Skeletal muscle tissue (tissue), 4 donors: ENCODE data around the gene FGF10. TPM values are rescaled to one million over a fixed set of nuclear protein-coding genes. Genes with fewer than 3 reads are reported as not detected.

Experiments used
- H3K27ac ChIP-seq: one replicate; pipeline ENCODE4 v1.7.0; 2013; ENCODE audit warnings: mild to moderate bottlenecking, low read depth, low read length, inconsistent platforms
- H3K27me3 ChIP-seq, 3 donors: one replicate each; pipeline ENCODE4 v1.7.0; 2013; ENCODE audit warnings: low read length in 3 of 3; ENCODE audit not compliant: control insufficient read depth in 3 of 3, insufficient read depth in 3 of 3
- H3K36me3 ChIP-seq, 3 donors: one replicate each; pipeline ENCODE4 v1.7.0; 2013; ENCODE audit warnings: low read length in 3 of 3; ENCODE audit not compliant: control insufficient read depth in 3 of 3, insufficient read depth in 3 of 3
- H3K4me1 ChIP-seq, 3 donors: one replicate each; pipeline ENCODE4 v1.7.0; 2013; ENCODE audit warnings: low read length in 3 of 3, mild to moderate bottlenecking in 3 of 3; ENCODE audit not compliant: control insufficient read depth in 3 of 3, insufficient read depth in 3 of 3
- H3K4me3 ChIP-seq, 3 donors: one replicate each; pipeline ENCODE4 v1.7.0; 2013; ENCODE audit warnings: low read length in 3 of 3
- H3K9ac ChIP-seq, 3 donors: one replicate each; pipeline ENCODE4 v1.7.0; 2013; ENCODE audit warnings: low read length in 3 of 3, mild to moderate bottlenecking in 3 of 3, moderate library complexity in 2 of 3, low read depth in 1 of 3
- H3K9me3 ChIP-seq, 3 donors: one replicate each; pipeline ENCODE4 v1.7.0; 2013; ENCODE audit warnings: low read length in 3 of 3; ENCODE audit not compliant: control insufficient read depth in 3 of 3
- total RNA-seq: library from RNA; depleted of rRNA; stranded (reverse); fragments of >200 nt; gene quantifications from one replicate; pipeline ENCODE4 v1.2.3, GENCODE V29; 2014
- donor health status: Osteomylitis.

FGF10 gene
- total RNA-seq = 4.7 TPM

- Histone ChIP-seq H3K4me3 (peak within 1 kb of the TSS; percentile 71 to 74 (median 73)), H3K27me3 (peaks cover 24 to 36% (median 28%) of the 10 kb centered on the region in 3 donors), H3K9ac (peak within 1 kb of the TSS; percentile 13 to 58 (median 34)), H3K4me1 (peaks cover 6 to 15% (median 14%) of the 10 kb centered on the region in 3 donors), H3K27ac (peak within 1 kb of the TSS; percentile 27), H3K36me3 (no peaks in the 10 kb centered on the region), H3K9me3 (no peaks in the 10 kb centered on the region)
These were observed at the start of gene FGF10 for GRCh38 chr5:44389090-44389822. TSS of gene FGF10 (minus strand) at chr5:44389420. CDS start at chr5:44388682, 738 bp downstream.

DNA sequence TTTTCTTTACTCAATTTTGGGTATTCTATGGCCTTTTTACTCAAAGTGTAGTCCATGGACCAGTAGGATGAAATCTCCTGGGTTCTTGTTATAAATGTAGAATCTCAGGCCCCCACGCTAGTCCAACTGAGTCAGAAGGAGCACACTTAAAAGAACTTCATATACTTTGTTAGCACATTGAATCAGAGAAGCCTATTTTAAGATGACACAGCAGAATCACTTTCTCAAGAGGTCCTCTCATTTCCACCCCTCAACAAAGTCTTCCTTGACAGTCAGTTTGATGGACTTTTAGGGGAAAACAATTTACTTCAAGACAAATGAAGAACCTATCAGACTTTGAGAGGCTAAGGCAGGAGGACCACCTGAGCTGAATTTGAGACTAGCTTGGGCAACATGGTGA is 37.7 kb upstream of the FGF10 start:
- no peak overlapping the region for H3K4me3 ChIP-seq
- H3K4me1 ChIP-seq = no peaks in the 10 kb centered on the region
- H3K27me3 ChIP-seq = no peaks in the 10 kb centered on the region
- H3K9ac ChIP-seq = no peak overlapping the region
- no peak overlapping the region for H3K27ac ChIP-seq
- no peaks in the 10 kb centered on the region for H3K9me3 ChIP-seq
- no peaks in the 10 kb centered on the region for H3K36me3 ChIP-seq

- no peaks in the 10 kb centered on the region for H3K36me3 ChIP-seq
- no peaks in the 10 kb centered on the region for H3K9me3 ChIP-seq
- no peak overlapping the region for H3K4me3 ChIP-seq
- no peaks in the 10 kb centered on the region for H3K4me1 ChIP-seq
- no peaks in the 10 kb centered on the region for H3K27me3 ChIP-seq
- H3K27ac ChIP-seq = no peak overlapping the region
- no peak overlapping the region for H3K9ac ChIP-seq
These were observed 23.1 kb upstream of the FGF10 start for GRCh38 chr5:44412286-44412685.

GRCh38 chr5:44402084-44402483 is 12.9 kb upstream of the FGF10 start:
- no peaks in the 10 kb centered on the region for H3K36me3 ChIP-seq
- no peaks in the 10 kb centered on the region for H3K9me3 ChIP-seq
- H3K27me3 ChIP-seq = no peaks in the 10 kb centered on the region

DNA sequence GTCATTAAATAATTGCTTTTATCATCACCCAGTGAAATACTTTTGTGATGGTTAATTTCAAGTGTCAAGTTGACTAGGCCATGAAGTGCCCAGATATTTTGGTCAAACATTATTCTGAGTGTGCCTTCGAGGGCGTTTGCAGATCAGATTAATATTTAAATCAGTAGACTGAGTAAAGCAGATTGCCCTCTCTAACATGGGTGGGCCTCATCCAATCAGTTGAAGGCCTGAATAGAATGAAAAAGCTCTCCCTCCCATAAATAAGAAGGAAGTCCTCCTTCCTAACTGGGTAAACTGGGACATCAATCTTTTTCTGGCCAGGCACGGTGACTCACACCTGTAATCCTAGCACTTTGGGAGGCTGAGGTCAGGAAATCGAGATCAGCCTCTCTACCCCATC is 12.4 kb upstream of the FGF10 start:
- Histone ChIP-seq H3K9me3 (no peaks in the 10 kb centered on the region), H3K36me3 (no peaks in the 10 kb centered on the region), H3K27ac (no peak overlapping the region), H3K4me3 (no peak overlapping the region), H3K4me1 (no peaks in the 10 kb centered on the region), H3K27me3 (no peaks in the 10 kb centered on the region), H3K9ac (no peak overlapping the region)

More at GRCh38 chr5:44402084-44402483, 12.9 kb upstream of the FGF10 start:
- Histone ChIP-seq H3K9ac (no peak overlapping the region), H3K4me3 (no peak overlapping the region), H3K4me1 (no peaks in the 10 kb centered on the region), H3K27ac (no peak overlapping the region)

- H3K36me3 ChIP-seq = no peaks in the 10 kb centered on the region
- no peak overlapping the region for H3K4me3 ChIP-seq
- no peak overlapping the region for H3K9ac ChIP-seq
- H3K4me1 ChIP-seq = no peaks in the 10 kb centered on the region
- H3K27ac ChIP-seq = no peak overlapping the region
- no peaks in the 10 kb centered on the region for H3K9me3 ChIP-seq
- no peaks in the 10 kb centered on the region for H3K27me3 ChIP-seq
These were observed 9.2 kb upstream of the FGF10 start for GRCh38 chr5:44398382-44398781.

GRCh38 chr5:44396312-44396711 is 7.1 kb upstream of the FGF10 start:
- Histone ChIP-seq H3K36me3 (no peaks in the 10 kb centered on the region), H3K4me1 (no peaks in the 10 kb centered on the region), H3K9me3 (no peaks in the 10 kb centered on the region), H3K9ac (no peak overlapping the region), H3K27me3 (peaks cover 0 to 6% (median 0%) of the 10 kb centered on the region in 3 donors), H3K4me3 (no peak overlapping the region), H3K27ac (no peak overlapping the region)

DNA sequence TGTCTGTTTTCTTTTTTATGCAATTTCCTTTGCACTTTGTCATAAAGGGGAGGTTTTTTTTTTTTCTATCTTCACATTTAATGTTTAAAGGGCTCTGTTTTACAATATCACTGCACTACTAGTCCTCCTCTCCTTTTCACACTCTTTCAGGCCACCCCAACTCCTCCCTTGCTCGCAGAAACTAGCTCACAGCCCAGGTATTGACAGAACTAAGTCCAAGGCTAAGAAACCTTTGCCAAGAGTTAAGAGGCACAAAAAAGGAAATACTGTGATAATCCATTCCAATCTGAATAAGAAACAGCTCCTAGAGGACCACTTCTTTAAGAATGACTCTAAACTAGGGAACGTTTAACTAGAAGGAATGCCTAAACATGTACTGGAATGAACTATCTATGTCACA is 1.1 kb upstream of the FGF10 start:
- H3K9ac ChIP-seq = no peak overlapping the region
- peaks cover 24 to 36% (median 27%) of the 10 kb centered on the region in 3 donors for H3K27me3 ChIP-seq
- no peaks in the 10 kb centered on the region for H3K36me3 ChIP-seq
- H3K27ac ChIP-seq = no peak overlapping the region
- H3K9me3 ChIP-seq = no peaks in the 10 kb centered on the region
- H3K4me1 ChIP-seq = peaks cover 6 to 15% (median 14%) of the 10 kb centered on the region in 3 donors
- no peak overlapping the region for H3K4me3 ChIP-seq

GRCh38 chr5:44389823-44390143 is 563 bp upstream of the FGF10 start:
- peak overlapping the region; percentile 27 for H3K27ac ChIP-seq
- peaks cover 24 to 36% (median 28%) of the 10 kb centered on the region in 3 donors for H3K27me3 ChIP-seq
- H3K36me3 ChIP-seq = no peaks in the 10 kb centered on the region

GRCh38 chr5:44388321-44389089 is 715 bp downstream of the FGF10 start:
- H3K9ac ChIP-seq = peak overlapping the region; percentile 13 to 58 (median 34)
- H3K4me1 ChIP-seq = peaks cover 6 to 15% (median 14%) of the 10 kb centered on the region in 3 donors
- H3K27ac ChIP-seq = peak overlapping the region; percentile 27
- peak overlapping the region; percentile 71 to 74 (median 73) for H3K4me3 ChIP-seq
- no peaks in the 10 kb centered on the region for H3K9me3 ChIP-seq
- no peaks in the 10 kb centered on the region for H3K36me3 ChIP-seq
- peaks cover 24 to 36% (median 28%) of the 10 kb centered on the region in 3 donors for H3K27me3 ChIP-seq

More at GRCh38 chr5:44389823-44390143, 563 bp upstream of the FGF10 start:
- H3K4me3 ChIP-seq = peak overlapping the region; percentile 48 to 74 (median 71)
- H3K9me3 ChIP-seq = no peaks in the 10 kb centered on the region
- peaks cover 6 to 15% (median 14%) of the 10 kb centered on the region in 3 donors for H3K4me1 ChIP-seq
- peak overlapping the region in 1 of 3 donors; percentile 58 for H3K9ac ChIP-seq
